ENCODE measurements around the gene PHF21A.

Gene PHF21A

GRCh38 chr11:45993531-45994001, 127.7 kb downstream of the PHF21A start:
- Histone ChIP-seq H3K18ac (ENCODE audit: low read depth in 1 of 2, low read length in 2 of 2) (peak overlapping the region; percentile 5 to 11), H3K4me1 (ENCODE audit: control insufficient read depth, insufficient read depth, low read depth, low read length) (no peaks in the 10 kb centered on the region), H3K23ac (ENCODE audit: low read length in 2 of 2) (peak overlapping the region in 1 of 2 experiments; percentile 64), H3K14ac (ENCODE audit: low read length in 2 of 2) (no peak overlapping the region), H2AFZ (ENCODE audit: low read depth, low read length) (no peak overlapping the region), H3K27me3 (ENCODE audit: control insufficient read depth in 1 of 2, insufficient read depth in 1 of 2, low read length in 2 of 2) (no peaks in the 10 kb centered on the region), H2BK120ac (ENCODE audit: low read depth, low read length) (no peak overlapping the region), H3K4me3 (ENCODE audit: insufficient read depth in 1 of 2, low read depth in 1 of 2, low read length in 2 of 2) (peak overlapping the region in 1 of 2 experiments; percentile 5), H3K9me3 (ENCODE audit: control insufficient read depth, low read length) (no peaks in the 10 kb centered on the region), H2BK12ac (ENCODE audit: low read length in 2 of 2) (no peak overlapping the region), H4K8ac (ENCODE audit: low read length) (no peak overlapping the region), H2BK5ac (ENCODE audit: low read depth, low read length, poor library complexity, severe bottlenecking) (no peak overlapping the region), H3K79me1 (replicated peaks; ENCODE audit: low read length, poor library complexity, severe bottlenecking) (peaks cover 9% of the 10 kb centered on the region), H3K9ac (ENCODE audit: low read length) (peak overlapping the region; percentile 24), H2BK15ac (ENCODE audit: low read depth, poor library complexity, severe bottlenecking) (peak overlapping the region; percentile 56), H3K27ac (ENCODE audit: low read length, poor library complexity, severe bottlenecking) (no peak overlapping the region), H3K4ac (ENCODE audit: low read depth in 1 of 2, low read length in 2 of 2) (peak overlapping the region in 1 of 2 experiments; percentile 11), H4K91ac (ENCODE audit: low read length) (no peak overlapping the region), H2AK5ac (ENCODE audit: low read length, severe bottlenecking) (no peak overlapping the region), H3K4me2 (ENCODE audit: low read length, poor library complexity, severe bottlenecking) (no peak overlapping the region), H3K36me3 (ENCODE audit: control insufficient read depth in 1 of 2, insufficient read depth in 2 of 2, low read depth in 1 of 2, low read length in 2 of 2) (no peaks in the 10 kb centered on the region)
- WGBS: 89% methylated on average over 6 of the region's 6 CpGs
- DNase-seq: no peak

- Histone ChIP-seq H3K36me3 (ENCODE audit: control insufficient read depth in 1 of 2, insufficient read depth in 2 of 2, low read depth in 1 of 2, low read length in 2 of 2) (no peaks in the 10 kb centered on the region), H3K27ac (ENCODE audit: low read length, poor library complexity, severe bottlenecking) (no peak overlapping the region), H3K4ac (ENCODE audit: low read depth in 1 of 2, low read length in 2 of 2) (no peak overlapping the region), H3K27me3 (ENCODE audit: control insufficient read depth in 1 of 2, insufficient read depth in 1 of 2, low read length in 2 of 2) (no peaks in the 10 kb centered on the region), H2BK5ac (ENCODE audit: low read depth, low read length, poor library complexity, severe bottlenecking) (no peak overlapping the region), H2BK15ac (ENCODE audit: low read depth, poor library complexity, severe bottlenecking) (no peak overlapping the region), H4K8ac (ENCODE audit: low read length) (no peak overlapping the region), H2AK5ac (ENCODE audit: low read length, severe bottlenecking) (no peak overlapping the region), H4K91ac (ENCODE audit: low read length) (no peak overlapping the region), H3K4me1 (ENCODE audit: control insufficient read depth, insufficient read depth, low read depth, low read length) (no peaks in the 10 kb centered on the region), H3K14ac (ENCODE audit: low read length in 2 of 2) (no peak overlapping the region), H2BK12ac (ENCODE audit: low read length in 2 of 2) (no peak overlapping the region), H3K4me3 (ENCODE audit: insufficient read depth in 1 of 2, low read depth in 1 of 2, low read length in 2 of 2) (no peak overlapping the region), H2AFZ (ENCODE audit: low read depth, low read length) (no peak overlapping the region), H3K4me2 (ENCODE audit: low read length, poor library complexity, severe bottlenecking) (no peak overlapping the region), H3K79me1 (replicated peaks; ENCODE audit: low read length, poor library complexity, severe bottlenecking) (peaks cover 13% of the 10 kb centered on the region), H3K9me3 (ENCODE audit: control insufficient read depth, low read length) (no peaks in the 10 kb centered on the region), H3K9ac (ENCODE audit: low read length) (no peak overlapping the region), H2BK120ac (ENCODE audit: low read depth, low read length) (no peak overlapping the region), H3K23ac (ENCODE audit: low read length in 2 of 2) (no peak overlapping the region), H3K18ac (ENCODE audit: low read depth in 1 of 2, low read length in 2 of 2) (no peak overlapping the region)
- no CpG with 5 or more reads among the region's 1 CpG for WGBS
- DNase-seq: no peak
These were observed 132.3 kb downstream of the PHF21A start for GRCh38 chr11:45988921-45989320.

- Histone ChIP-seq H3K9ac (ENCODE audit: low read length) (no peak overlapping the region), H2AFZ (ENCODE audit: low read depth, low read length) (no peak overlapping the region), H3K14ac (ENCODE audit: low read length in 2 of 2) (no peak overlapping the region), H2BK120ac (ENCODE audit: low read depth, low read length) (no peak overlapping the region), H3K9me3 (ENCODE audit: control insufficient read depth, low read length) (no peaks in the 10 kb centered on the region), H3K79me1 (replicated peaks; ENCODE audit: low read length, poor library complexity, severe bottlenecking) (peaks cover 16% of the 10 kb centered on the region), H3K4me1 (ENCODE audit: control insufficient read depth, insufficient read depth, low read depth, low read length) (peaks cover 3% of the 10 kb centered on the region), H3K4me3 (ENCODE audit: insufficient read depth in 1 of 2, low read depth in 1 of 2, low read length in 2 of 2) (no peak overlapping the region), H2AK5ac (ENCODE audit: low read length, severe bottlenecking) (no peak overlapping the region), H2BK12ac (ENCODE audit: low read length in 2 of 2) (no peak overlapping the region), H2BK15ac (ENCODE audit: low read depth, poor library complexity, severe bottlenecking) (no peak overlapping the region), H4K91ac (ENCODE audit: low read length) (no peak overlapping the region), H3K36me3 (ENCODE audit: control insufficient read depth in 1 of 2, insufficient read depth in 2 of 2, low read depth in 1 of 2, low read length in 2 of 2) (no peaks in the 10 kb centered on the region), H4K8ac (ENCODE audit: low read length) (no peak overlapping the region), H2BK5ac (ENCODE audit: low read depth, low read length, poor library complexity, severe bottlenecking) (no peak overlapping the region), H3K4ac (ENCODE audit: low read depth in 1 of 2, low read length in 2 of 2) (no peak overlapping the region), H3K4me2 (ENCODE audit: low read length, poor library complexity, severe bottlenecking) (no peak overlapping the region), H3K27ac (ENCODE audit: low read length, poor library complexity, severe bottlenecking) (no peak overlapping the region), H3K27me3 (ENCODE audit: control insufficient read depth in 1 of 2, insufficient read depth in 1 of 2, low read length in 2 of 2) (no peaks in the 10 kb centered on the region), H3K23ac (ENCODE audit: low read length in 2 of 2) (no peak overlapping the region), H3K18ac (ENCODE audit: low read depth in 1 of 2, low read length in 2 of 2) (no peak overlapping the region)
- WGBS: no CpG with 5 or more reads among the region's 1 CpG
- DNase-seq: no peak
These were observed 136.0 kb downstream of the PHF21A start for GRCh38 chr11:45985212-45985611.

DNA sequence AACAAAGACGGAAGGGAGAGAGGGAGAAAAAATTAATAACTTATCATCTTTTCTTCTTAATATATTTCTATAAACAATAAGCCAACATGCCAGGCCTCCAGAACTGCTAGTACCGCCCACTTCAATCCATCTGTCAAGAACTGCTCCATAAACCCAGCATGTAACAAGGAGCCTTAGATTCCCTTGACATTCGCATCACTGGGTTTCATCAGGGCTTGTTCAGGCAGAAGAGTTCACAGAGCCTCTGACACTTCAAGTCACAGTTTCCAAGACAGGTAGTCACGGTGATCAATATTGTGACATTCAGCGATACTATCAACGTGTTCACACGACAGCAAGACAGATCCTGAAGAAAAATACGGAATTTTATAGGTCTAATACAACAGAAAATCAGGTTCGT, 137.1 kb downstream of the PHF21A start:
- no peak overlapping the region for H4K8ac ChIP-seq (ENCODE audit: low read length)
- H3K4me1 ChIP-seq (ENCODE audit: control insufficient read depth, insufficient read depth, low read depth, low read length): peaks cover 3% of the 10 kb centered on the region
- no peaks in the 10 kb centered on the region for H3K9me3 ChIP-seq (ENCODE audit: control insufficient read depth, low read length)
- H4K91ac ChIP-seq (ENCODE audit: low read length): no peak overlapping the region
- H3K4me3 ChIP-seq (ENCODE audit: insufficient read depth in 1 of 2, low read depth in 1 of 2, low read length in 2 of 2): no peak overlapping the region
- no peak overlapping the region for H2AK5ac ChIP-seq (ENCODE audit: low read length, severe bottlenecking)
- H2BK12ac ChIP-seq (ENCODE audit: low read length in 2 of 2): no peak overlapping the region
- no peak overlapping the region for H3K27ac ChIP-seq (ENCODE audit: low read length, poor library complexity, severe bottlenecking)
- no peak for DNase-seq
- H2AFZ ChIP-seq (ENCODE audit: low read depth, low read length): no peak overlapping the region
- no peaks in the 10 kb centered on the region for H3K27me3 ChIP-seq (ENCODE audit: control insufficient read depth in 1 of 2, insufficient read depth in 1 of 2, low read length in 2 of 2)
- H3K18ac ChIP-seq (ENCODE audit: low read depth in 1 of 2, low read length in 2 of 2): no peak overlapping the region
- peaks cover 19% of the 10 kb centered on the region for H3K79me1 ChIP-seq (replicated peaks; ENCODE audit: low read length, poor library complexity, severe bottlenecking)
- no peak overlapping the region for H3K4ac ChIP-seq (ENCODE audit: low read depth in 1 of 2, low read length in 2 of 2)
- no peak overlapping the region for H2BK5ac ChIP-seq (ENCODE audit: low read depth, low read length, poor library complexity, severe bottlenecking)
- no peak overlapping the region for H3K4me2 ChIP-seq (ENCODE audit: low read length, poor library complexity, severe bottlenecking)
- peaks cover 3 to 10% of the 10 kb centered on the region in 2 experiments for H3K36me3 ChIP-seq (ENCODE audit: control insufficient read depth in 1 of 2, insufficient read depth in 2 of 2, low read depth in 1 of 2, low read length in 2 of 2)
- no peak overlapping the region for H3K9ac ChIP-seq (ENCODE audit: low read length)
- no peak overlapping the region for H2BK15ac ChIP-seq (ENCODE audit: low read depth, poor library complexity, severe bottlenecking)
- no peak overlapping the region for H3K14ac ChIP-seq (ENCODE audit: low read length in 2 of 2)
- no peak overlapping the region for H2BK120ac ChIP-seq (ENCODE audit: low read depth, low read length)
- WGBS: 86% methylated on average over 8 of the region's 9 CpGs
- H3K23ac ChIP-seq (ENCODE audit: low read length in 2 of 2): no peak overlapping the region
